K562 (cell line): Measurements from ENCODE around the gene SYNJ2. TPM values are rescaled to one million over a fixed set of nuclear protein-coding genes. Genes with fewer than 3 reads are reported as not detected.

ENCODE experiments used
- ATAC-seq: fragments of 200-7000 bp; cut with Tn5 transposase; 3 replicates; pipeline ENCODE4 v1.9.1; 2020; ENCODE audit warnings: moderate library complexity
- BruUV-seq: library from RNA; stranded (reverse); fragments of 400-500 nt; replicated peaks from 2 replicates; lab custom pipeline; 2021; lab: Mats Ljungman, UMichigan
- CTCF ChIA-PET: fragments of 300-600 bp; formaldehyde crosslinking; extraction: SDS; loops from one replicate; lab custom pipeline; 2021; ENCODE audit warnings: low intra/inter-chr PET ratio; lab: Yijun Ruan, JAX
- POLR2A ChIA-PET: fragments of 300-600, 350-650 bp; sonication (Branson Sonifier 250); formaldehyde crosslinking; extraction: SDS; loops from one replicate; lab custom pipeline; 2021; ENCODE audit warnings: antibody characterized with exemption, inconsistent platforms; lab: Yijun Ruan, JAX
- DNase-seq, 4 experiments: peaks; one replicate each; pipeline versions ENCODE4 v3.0.0 to v3.0.0-alpha.2; 2011 to 2018; ENCODE audit warnings: low spot score in 3 of 4, mixed read lengths in 3 of 4; ENCODE audit errors: extremely low read depth in 1 of 4
- FAIRE-seq: peaks from 2 replicates; lab custom pipeline; 2011; peaks lifted over from hg19 to GRCh38; lab: Jason Lieb, UNC
- H2AFZ ChIP-seq: 2 replicates; pipeline ENCODE4 v1.6.0; 2011; ENCODE audit warnings: low read depth, low read length, control low read depth, inconsistent platforms
- H3K27ac ChIP-seq: fragments of 200-600 bp; 3 replicates; pipeline ENCODE4 v1.8.0; 2011; ENCODE audit warnings: low read depth, mild to moderate bottlenecking, control low read depth, inconsistent platforms, low read length, moderate library complexity, mixed read lengths; ENCODE audit errors: extremely low read depth
- H3K27me3 ChIP-seq, 2 experiments: fragments of 300-600 bp in 1 of 2; 2 replicates in 1 of 2; 3 replicates in 1 of 2; pipeline versions ENCODE4 v1.6.0 to v1.8.0; 2011; ENCODE audit warnings: inconsistent platforms in 2 of 2, low read length in 2 of 2, mild to moderate bottlenecking in 1 of 2, mixed read lengths in 1 of 2, moderate library complexity in 1 of 2; ENCODE audit not compliant: control insufficient read depth in 2 of 2, insufficient read depth in 2 of 2
- H3K36me3 ChIP-seq: fragments of 300-600 bp; 3 replicates; pipeline ENCODE4 v1.8.0; 2011; ENCODE audit warnings: mild to moderate bottlenecking, low read length, inconsistent platforms; ENCODE audit not compliant: control insufficient read depth, insufficient read depth
- H3K4me1 ChIP-seq, 2 experiments: fragments of 200-600 bp in 1 of 2; replicated peaks in 1 of 2; 2 replicates in 1 of 2; 3 replicates in 1 of 2; pipeline versions ENCODE4 v1.5.1 to v1.8.0; 2011; ENCODE audit warnings: inconsistent platforms in 2 of 2, low read length in 2 of 2, mild to moderate bottlenecking in 1 of 2, mixed read lengths in 1 of 2, moderate library complexity in 1 of 2; ENCODE audit not compliant: control insufficient read depth in 2 of 2, insufficient read depth in 2 of 2
- H3K4me2 ChIP-seq: 2 replicates; pipeline ENCODE4 v1.6.1; 2011; ENCODE audit warnings: low read length, control low read depth, inconsistent platforms, mixed read lengths; ENCODE audit not compliant: insufficient read depth
- H3K4me3 ChIP-seq: fragments of 200-600 bp; sonication (generic), shearing (Covaris generic); 2 replicates; pipeline ENCODE4 v1.5.1; 2016; ENCODE audit warnings: control low read depth, inconsistent platforms
- H3K79me2 ChIP-seq: fragments of 200-600 bp; 3 replicates; pipeline ENCODE4 v1.8.0; 2011; ENCODE audit warnings: low read length, inconsistent platforms; ENCODE audit not compliant: control insufficient read depth, insufficient read depth
- H3K9ac ChIP-seq, 2 experiments: 2 replicates each; pipeline versions ENCODE4 v1.6.0 to v1.6.1; 2011; ENCODE audit warnings: low read depth in 2 of 2, low read length in 2 of 2, control low read depth in 1 of 2, inconsistent platforms in 1 of 2, mild to moderate bottlenecking in 1 of 2, mixed read lengths in 1 of 2; ENCODE audit not compliant: insufficient read depth in 1 of 2
- H3K9me1 ChIP-seq: one replicate; pipeline ENCODE4 v1.6.0; 2011; ENCODE audit warnings: inconsistent platforms, mild to moderate bottlenecking, low read length, moderate library complexity; ENCODE audit not compliant: control insufficient read depth, insufficient read depth
- H3K9me3 ChIP-seq: replicated peaks from 2 replicates; pipeline ENCODE4 v1.5.1; 2011; ENCODE audit warnings: low read depth, low read length, inconsistent platforms; ENCODE audit not compliant: control insufficient read depth, insufficient read depth
- H4K20me1 ChIP-seq: replicated peaks from 2 replicates; pipeline ENCODE4 v1.6.1; 2011; ENCODE audit warnings: low read length, inconsistent platforms, mixed read lengths; ENCODE audit not compliant: control insufficient read depth, insufficient read depth
- ELF1 ChIP-seq: fragments of 200-800 bp; sonication (Bioruptor generic); IDR thresholded peaks from 2 replicates; pipeline ENCODE4 v1.6.1; 2016; ENCODE audit warnings: missing genetic modification characterization, missing compliant biosample characterization
- ILK ChIP-seq: fragments of 450-650 bp; IDR thresholded peaks from 2 replicates; pipeline ENCODE4 v1.6.1; 2016; ENCODE audit warnings: missing genetic modification characterization, low read depth, mild to moderate bottlenecking, missing compliant biosample characterization, moderate library complexity, borderline replicate concordance
- NR4A1 ChIP-seq, 2 experiments: fragments of 250-450 bp in 1 of 2; fragments of 450-650 bp in 1 of 2; sonication (Bioruptor Pico) in 1 of 2; IDR thresholded peaks; 2 replicates each; pipeline versions ENCODE4 v1.4.0 to v1.6.1; 2016 to 2020; ENCODE audit warnings: mild to moderate bottlenecking in 2 of 2, missing compliant biosample characterization in 1 of 2, missing genetic modification characterization in 1 of 2, moderate library complexity in 1 of 2
- NUFIP1 ChIP-seq: fragments of 450-650 bp; IDR thresholded peaks from 2 replicates; pipeline ENCODE4 v1.6.1; 2018; ENCODE audit not compliant: partially characterized antibody
- POLR2G ChIP-seq: fragments of 200-400 bp; formaldehyde crosslinking; IDR thresholded peaks from 2 replicates; pipeline ENCODE4 v1.6.1; 2017; ENCODE audit warnings: low read depth, mild to moderate bottlenecking, antibody characterized with exemption, low read length, moderate library complexity
- RBM22 ChIP-seq: fragments of 200-400 bp; formaldehyde crosslinking; IDR thresholded peaks from 2 replicates; pipeline ENCODE4 v1.6.1; 2018; ENCODE audit warnings: low read length, low read depth; ENCODE audit not compliant: poor library complexity, severe bottlenecking
- RBM25 ChIP-seq: fragments of 200-400 bp; formaldehyde crosslinking; IDR thresholded peaks from 2 replicates; pipeline ENCODE4 v1.6.1; 2018; ENCODE audit warnings: low read length, low read depth, moderate library complexity; ENCODE audit not compliant: severe bottlenecking
- RFX1 ChIP-seq: fragments of 450-650 bp; IDR thresholded peaks from 2 replicates; pipeline ENCODE4 v1.6.1; 2016; ENCODE audit warnings: mild to moderate bottlenecking, moderate library complexity
- ZFP1 ChIP-seq: fragments of 450-650 bp; formaldehyde crosslinking; IDR thresholded peaks from 2 replicates; pipeline ENCODE4 v1.4.0; 2020; ENCODE audit warnings: mild to moderate bottlenecking, mixed read lengths
- ZNF41 ChIP-seq: fragments of 250-450 bp; sonication (Bioruptor Pico); conservative IDR thresholded peaks from 2 replicates; pipeline ENCODE4 v1.4.0; 2020; ENCODE audit warnings: mild to moderate bottlenecking
- WGBS: fragments of 100-300 bp; shearing (Covaris generic); methylation state at CpG from one replicate; pipeline ENCODE4 v1.1.6; 2016; ENCODE audit warnings: low coverage, mixed read lengths; ENCODE audit not compliant: insufficient coverage; ENCODE audit errors: missing lambda C conversion rate; 5-methylcytosine and 5-hydroxymethylcytosine counted together
- in situ Hi-C: fragments of 300-500 bp; cut with MboI; formaldehyde crosslinking; loops from 4 replicates; pipeline ENCODE4 v1.15.0; 2018; ENCODE audit warnings: inconsistent platforms, mixed read lengths
- intact Hi-C: fragments of 100-400 bp; cut with micrococcal nuclease; formaldehyde crosslinking; loops from 2 replicates; pipeline ENCODE4 v1.14.2; 2022
- polyA plus RNA-seq, 8 experiments: library from polyadenylated mRNA; depleted of rRNA in 4 of 8; stranded (reverse) in 5 of 8; unstranded in 3 of 8; fragments of >200 nt; fragmentation: Nextera tagmentation in 2 of 8; fragmentation: Illumina TruSeq in 1 of 8; extraction: Ambion mirVana in 2 of 8; extraction: Trizol in 1 of 8; gene quantifications; 2 replicates each; pipeline versions ENCODE4 v1.2.1 to v1.2.3, GENCODE V29; 2011 to 2014; ENCODE audit warnings: inconsistent platforms in 1 of 8, missing spikeins in 1 of 8
- total RNA-seq, 7 experiments: library from RNA; depleted of rRNA in 6 of 7; stranded (reverse); fragments of >200 nt in 6 of 7; fragmentation: Illumina TruSeq in 2 of 7; extraction: Trizol in 2 of 7; gene quantifications; 2 replicates each; pipeline versions ENCODE4 v1.2.1 to v1.2.3, GENCODE V29; 2011 to 2021; ENCODE audit warnings: low replicate concordance in 1 of 7
- TF ChIP-seq, protein P1 (sequence below), 2 experiments: fragments of 200-800 bp in 1 of 2; sonication (Bioruptor generic) in 1 of 2; sonication (generic) in 1 of 2; formaldehyde crosslinking in 1 of 2; IDR thresholded peaks in 1 of 2; conservative IDR thresholded peaks in 1 of 2; 2 replicates each; pipeline versions ENCODE4 v1.5.0 to v1.6.1; 2016 to 2020; ENCODE audit warnings: missing compliant biosample characterization in 1 of 2, missing genetic modification characterization in 1 of 2, missing genetic modification reagents in 1 of 2
- TF ChIP-seq, protein P2 (sequence below): fragments of 450-650 bp; formaldehyde crosslinking; IDR thresholded peaks from 2 replicates; pipeline ENCODE4 v1.4.0; 2022; ENCODE audit warnings: mild to moderate bottlenecking, moderate library complexity
- TF ChIP-seq, protein P3 (sequence below): sonication (generic); formaldehyde crosslinking; IDR thresholded peaks from 2 replicates; pipeline ENCODE4 v1.8.0; 2022; ENCODE audit warnings: mild to moderate bottlenecking, low read depth, missing genetic modification reagents
- TF ChIP-seq, protein P4 (sequence below): sonication (generic); formaldehyde crosslinking; IDR thresholded peaks from 2 replicates; pipeline ENCODE4 v1.9.0; 2022; ENCODE audit warnings: mild to moderate bottlenecking, missing genetic modification reagents
- TF ChIP-seq, protein P5 (sequence below): sonication (generic); formaldehyde crosslinking; IDR thresholded peaks from 2 replicates; pipeline ENCODE4 v1.8.0; 2022; ENCODE audit warnings: missing genetic modification reagents, mild to moderate bottlenecking, moderate library complexity, borderline replicate concordance

Gene SYNJ2
- total and polyA plus RNA-seq, 9 of the 15 experiments (the other 6 are each of a cell fraction or from before 2014, with no cell fraction given): 3.0 to 27.7 (median 17.8) TPM

DNA sequence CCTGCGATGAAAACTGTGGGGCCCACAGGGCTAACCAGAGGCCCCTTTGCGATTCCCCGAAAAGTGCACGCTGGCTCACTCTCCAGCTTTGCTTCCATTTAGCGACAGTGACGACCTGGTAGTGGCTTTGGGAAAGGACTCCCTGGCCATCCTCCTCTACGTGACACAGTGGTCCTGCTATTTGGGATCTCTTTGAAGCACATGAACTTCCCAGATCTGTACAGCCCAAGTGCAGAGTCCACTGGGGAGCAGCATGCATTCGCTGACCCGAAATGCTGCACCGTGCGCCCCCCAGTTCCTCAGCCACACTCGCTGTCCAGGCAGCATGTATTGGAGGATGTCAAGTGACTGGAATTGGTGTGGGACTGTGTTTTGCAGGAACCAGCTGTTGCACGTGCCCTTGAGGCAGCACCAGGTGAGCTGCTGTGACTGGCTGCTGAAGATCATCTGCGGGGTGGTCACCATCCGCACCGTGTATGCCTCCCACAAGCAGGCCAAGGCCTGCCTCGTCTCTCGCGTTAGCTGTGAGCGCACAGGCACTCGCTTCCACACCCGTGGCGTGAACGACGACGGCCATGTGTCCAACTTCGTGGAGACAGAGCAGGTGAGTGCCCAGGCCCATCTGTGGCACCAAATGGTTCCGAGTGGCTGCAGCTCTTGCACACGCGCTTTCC lies 51.6 kb downstream of the SYNJ2 start:
- H3K27me3 ChIP-seq: no peaks in the 10 kb centered on the region
- in situ Hi-C loops (no loop called here), intact Hi-C loops (no loop called here)
- peak overlapping the region in 1 of 2 experiments; percentile 50; a peak in 2 of 4 replicates for H3K9ac ChIP-seq
- peaks cover 3% of the 10 kb centered on the region for H3K9me1 ChIP-seq
- no peak overlapping the region for H3K4me3 ChIP-seq
- peaks cover 3% of the 10 kb centered on the region; the same call in 1 of the 3 replicates for H3K79me2 ChIP-seq
- no peak overlapping the region for H2AFZ ChIP-seq
- 94% methylated on average over 30 of the region's 30 CpGs for WGBS
- no peaks in the 10 kb centered on the region for H3K9me3 ChIP-seq
- H3K27ac ChIP-seq: no peak overlapping the region
- no peak overlapping the region for H3K4me2 ChIP-seq
- H3K36me3 ChIP-seq: peaks cover 26% of the 10 kb centered on the region; the same call in 1 of the 3 replicates
- H3K4me1 ChIP-seq: peaks cover 18 to 28% of the 10 kb centered on the region in 2 experiments
- ChIA-PET CTCF (no interaction called here), POLR2A (interaction anchor here (0.6 to 2.8 kb wide), 3 partner anchors 8 to 1409 kb away, joined by 3 to 19 read pairs (median 3); no protein-coding TSS in a partner anchor)
- no TSS peak for BruUV-seq
- ATAC-seq (no peak), DNase-seq (no peak), FAIRE-seq (no peak)
- H4K20me1 ChIP-seq: no peaks in the 10 kb centered on the region
- TF ChIP-seq ZNF41 (no peak), RBM25 (no peak), RFX1 (no peak), NR4A1 (CRISPR knock-in tag; IDR thresholded peaks at IDR 0.05) (no peak), NR4A1 (tag; IDR thresholded peaks at IDR 0.05) (no peak), POLR2G (peak; percentile 60), NUFIP1 (no peak), ELF1 (tag) (no peak), ILK (tag) (no peak), ZFP1 (CRISPR knock-in tag) (no peak), RBM22 (peak; percentile 51)
- TF ChIP-seq, protein P1, sequence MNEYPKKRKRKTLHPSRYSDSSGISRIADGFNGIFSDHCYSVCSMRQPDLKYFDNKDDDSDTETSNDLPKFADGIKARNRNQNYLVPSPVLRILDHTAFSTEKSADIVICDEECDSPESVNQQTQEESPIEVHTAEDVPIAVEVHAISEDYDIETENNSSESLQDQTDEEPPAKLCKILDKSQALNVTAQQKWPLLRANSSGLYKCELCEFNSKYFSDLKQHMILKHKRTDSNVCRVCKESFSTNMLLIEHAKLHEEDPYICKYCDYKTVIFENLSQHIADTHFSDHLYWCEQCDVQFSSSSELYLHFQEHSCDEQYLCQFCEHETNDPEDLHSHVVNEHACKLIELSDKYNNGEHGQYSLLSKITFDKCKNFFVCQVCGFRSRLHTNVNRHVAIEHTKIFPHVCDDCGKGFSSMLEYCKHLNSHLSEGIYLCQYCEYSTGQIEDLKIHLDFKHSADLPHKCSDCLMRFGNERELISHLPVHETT (CRISPR knock-in tag; conservative IDR thresholded peaks at IDR 0.05 in 1 of 2, IDR thresholded peaks at IDR 0.05 in 1 of 2): no peak
- TF ChIP-seq, protein P2, sequence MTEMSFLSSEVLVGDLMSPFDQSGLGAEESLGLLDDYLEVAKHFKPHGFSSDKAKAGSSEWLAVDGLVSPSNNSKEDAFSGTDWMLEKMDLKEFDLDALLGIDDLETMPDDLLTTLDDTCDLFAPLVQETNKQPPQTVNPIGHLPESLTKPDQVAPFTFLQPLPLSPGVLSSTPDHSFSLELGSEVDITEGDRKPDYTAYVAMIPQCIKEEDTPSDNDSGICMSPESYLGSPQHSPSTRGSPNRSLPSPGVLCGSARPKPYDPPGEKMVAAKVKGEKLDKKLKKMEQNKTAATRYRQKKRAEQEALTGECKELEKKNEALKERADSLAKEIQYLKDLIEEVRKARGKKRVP: no peak
- TF ChIP-seq, protein P3, sequence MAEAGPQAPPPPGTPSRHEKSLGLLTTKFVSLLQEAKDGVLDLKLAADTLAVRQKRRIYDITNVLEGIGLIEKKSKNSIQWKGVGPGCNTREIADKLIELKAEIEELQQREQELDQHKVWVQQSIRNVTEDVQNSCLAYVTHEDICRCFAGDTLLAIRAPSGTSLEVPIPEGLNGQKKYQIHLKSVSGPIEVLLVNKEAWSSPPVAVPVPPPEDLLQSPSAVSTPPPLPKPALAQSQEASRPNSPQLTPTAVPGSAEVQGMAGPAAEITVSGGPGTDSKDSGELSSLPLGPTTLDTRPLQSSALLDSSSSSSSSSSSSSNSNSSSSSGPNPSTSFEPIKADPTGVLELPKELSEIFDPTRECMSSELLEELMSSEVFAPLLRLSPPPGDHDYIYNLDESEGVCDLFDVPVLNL (CRISPR knock-in tag): no peak
- TF ChIP-seq, protein P4, sequence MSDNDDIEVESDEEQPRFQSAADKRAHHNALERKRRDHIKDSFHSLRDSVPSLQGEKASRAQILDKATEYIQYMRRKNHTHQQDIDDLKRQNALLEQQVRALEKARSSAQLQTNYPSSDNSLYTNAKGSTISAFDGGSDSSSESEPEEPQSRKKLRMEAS (CRISPR knock-in tag): peak; percentile 42; the same call in 1 of the 2 replicates
- TF ChIP-seq, protein P5, sequence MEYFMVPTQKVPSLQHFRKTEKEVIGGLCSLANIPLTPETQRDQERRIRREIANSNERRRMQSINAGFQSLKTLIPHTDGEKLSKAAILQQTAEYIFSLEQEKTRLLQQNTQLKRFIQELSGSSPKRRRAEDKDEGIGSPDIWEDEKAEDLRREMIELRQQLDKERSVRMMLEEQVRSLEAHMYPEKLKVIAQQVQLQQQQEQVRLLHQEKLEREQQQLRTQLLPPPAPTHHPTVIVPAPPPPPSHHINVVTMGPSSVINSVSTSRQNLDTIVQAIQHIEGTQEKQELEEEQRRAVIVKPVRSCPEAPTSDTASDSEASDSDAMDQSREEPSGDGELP (CRISPR knock-in tag): no peak
